Liver (tissue), 9 donors: ENCODE measurements around the gene TBL1X. TPM values are rescaled to one million over a fixed set of nuclear protein-coding genes. Genes with fewer than 3 reads are reported as not detected.

Source experiments
- DNase-seq: peaks from one replicate; pipeline ENCODE4 v3.0.0-alpha.2; 2017; ENCODE audit warnings: low spot score
- H3K27ac ChIP-seq, 2 donors: one replicate each; pipeline ENCODE4 v1.7.0; 2013; ENCODE audit warnings: inconsistent platforms in 2 of 2, low read length in 2 of 2, control low read depth in 1 of 2, low read depth in 1 of 2, mild to moderate bottlenecking in 1 of 2
- H3K27me3 ChIP-seq, 4 donors: one replicate each; pipeline versions ENCODE4 v1.6.1 to v1.7.0; 2013; ENCODE audit warnings: low read length in 3 of 4, inconsistent platforms in 1 of 4, mild to moderate bottlenecking in 1 of 4, moderate library complexity in 1 of 4; ENCODE audit not compliant: control insufficient read depth in 4 of 4, insufficient read depth in 4 of 4
- H3K36me3 ChIP-seq, 4 donors: one replicate each; pipeline versions ENCODE4 v1.6.1 to v1.7.0; 2013; ENCODE audit warnings: low read length in 3 of 4, mild to moderate bottlenecking in 3 of 4, low read depth in 1 of 4, moderate library complexity in 1 of 4; ENCODE audit not compliant: control insufficient read depth in 4 of 4, insufficient read depth in 3 of 4
- H3K4me1 ChIP-seq, 4 donors: one replicate each; pipeline versions ENCODE4 v1.6.1 to v1.7.0; 2013; ENCODE audit warnings: low read length in 3 of 4, mild to moderate bottlenecking in 3 of 4, moderate library complexity in 1 of 4; ENCODE audit not compliant: control insufficient read depth in 4 of 4, insufficient read depth in 4 of 4
- H3K4me3 ChIP-seq, 3 donors: one replicate each; pipeline versions ENCODE4 v1.6.1 to v1.7.0; 2013; ENCODE audit warnings: low read length in 3 of 3, control low read depth in 1 of 3, low read depth in 1 of 3, mild to moderate bottlenecking in 1 of 3
- H3K9ac ChIP-seq, 2 donors: one replicate each; pipeline ENCODE4 v1.7.0; 2013; ENCODE audit warnings: low read length in 2 of 2, mild to moderate bottlenecking in 2 of 2, moderate library complexity in 2 of 2, control low read depth in 1 of 2, low read depth in 1 of 2
- H3K9me3 ChIP-seq, 4 donors: one replicate each; pipeline versions ENCODE4 v1.6.1 to v1.7.0; 2013; ENCODE audit warnings: low read length in 3 of 4; ENCODE audit not compliant: control insufficient read depth in 4 of 4
- ATF3 ChIP-seq: IDR thresholded peaks from 2 replicates; pipeline ENCODE4 v1.6.1; 2016; ENCODE audit warnings: antibody characterized with exemption
- FOXA1 ChIP-seq: IDR thresholded peaks from 2 replicates; pipeline ENCODE4 v1.6.1; 2016; ENCODE audit warnings: antibody characterized with exemption
- FOXA2 ChIP-seq: IDR thresholded peaks from 2 replicates; pipeline ENCODE4 v1.6.1; 2016; ENCODE audit warnings: antibody characterized with exemption
- GABPA ChIP-seq, 2 donors: IDR thresholded peaks in 1 of 2; conservative IDR thresholded peaks in 1 of 2; 2 replicates each; pipeline ENCODE4 v1.6.1; 2016; ENCODE audit warnings: antibody characterized with exemption in 2 of 2, mild to moderate bottlenecking in 1 of 2, moderate library complexity in 1 of 2
- HNF4A ChIP-seq, 2 donors: conservative IDR thresholded peaks; 2 replicates each; pipeline ENCODE4 v1.6.1; 2016; ENCODE audit warnings: antibody characterized with exemption in 2 of 2, mild to moderate bottlenecking in 2 of 2
- HNF4G ChIP-seq: IDR thresholded peaks from 2 replicates; pipeline ENCODE4 v1.6.1; 2016; ENCODE audit warnings: antibody characterized with exemption
- JUND ChIP-seq, 2 donors: IDR thresholded peaks; 2 replicates each; pipeline ENCODE4 v1.6.1; 2016; ENCODE audit warnings: antibody characterized with exemption in 2 of 2
- NR2F2 ChIP-seq: IDR thresholded peaks from 2 replicates; pipeline ENCODE4 v1.6.1; 2016; ENCODE audit warnings: antibody characterized with exemption
- RAD21 ChIP-seq, 2 donors: IDR thresholded peaks; 2 replicates each; pipeline ENCODE4 v1.6.1; 2016; ENCODE audit warnings: antibody characterized with exemption in 2 of 2, mild to moderate bottlenecking in 2 of 2
- SP1 ChIP-seq: IDR thresholded peaks from 2 replicates; pipeline ENCODE4 v1.6.1; 2018; ENCODE audit warnings: antibody characterized with exemption, mild to moderate bottlenecking
- TAF1 ChIP-seq: conservative IDR thresholded peaks from 2 replicates; pipeline ENCODE4 v1.6.1; 2016; ENCODE audit warnings: antibody characterized with exemption, mild to moderate bottlenecking
- YY1 ChIP-seq: IDR thresholded peaks from 2 replicates; pipeline ENCODE4 v1.6.1; 2016; ENCODE audit warnings: antibody characterized with exemption, mild to moderate bottlenecking
- WGBS: extraction: QIAGEN DNeasy Blood & Tissue Kit; methylation state at CpG from one replicate; pipeline ENCODE4 v1.1.7; 2013; 5-methylcytosine and 5-hydroxymethylcytosine counted together
- polyA plus RNA-seq, 2 donors: library from polyadenylated mRNA; stranded (reverse) in 1 of 2; unstranded in 1 of 2; fragments of 200-250 nt in 1 of 2; fragments of >200 nt in 1 of 2; fragmentation: Nextera tagmentation in 1 of 2; extraction: Ambion mirVana in 1 of 2; gene quantifications; one replicate each; pipeline versions ENCODE4 v1.2.1 to v1.2.3, GENCODE V29; 2013 to 2015
- total RNA-seq, 2 donors: library from RNA; depleted of rRNA; stranded (reverse); fragments of >200 nt; gene quantifications; one replicate each; pipeline ENCODE4 v1.2.3, GENCODE V29; 2014
- TF ChIP-seq, protein P1 (sequence below): fragments of 150-350 bp; IDR thresholded peaks from 2 replicates; pipeline ENCODE4 v1.5.1; 2017; ENCODE audit warnings: improper control_type of control experiment, low read depth, low read length; ENCODE audit not compliant: missing input control
- TF ChIP-seq, protein P2 (sequence below): IDR thresholded peaks from 2 replicates; pipeline ENCODE4 v1.6.1; 2016; ENCODE audit warnings: antibody characterized with exemption
- donor health status: healthy.
- donor health status: healthy.
- donor health status: healthy.
- donor health status: healthy.
- donor health status: healthy.

The TBL1X gene
- total and polyA plus RNA-seq, 4 donors: 11.2 to 15.1 (median 11.8) TPM

- 77% methylated on average over 3 of the region's 3 CpGs for WGBS
- TF ChIP-seq TAF1 (no peak), RAD21 (IDR thresholded peaks at IDR 0.05) (no peak)
- H3K4me3 ChIP-seq: no peak overlapping the region
- no peaks in the 10 kb centered on the region for H3K9me3 ChIP-seq
- H3K9ac ChIP-seq: no peak overlapping the region
- no peak for DNase-seq
- peaks cover 0 to 1% (median 0%) of the 10 kb centered on the region in 4 donors for H3K4me1 ChIP-seq
- no peak overlapping the region for H3K27ac ChIP-seq
- no peaks in the 10 kb centered on the region for H3K27me3 ChIP-seq
- H3K36me3 ChIP-seq: peaks cover 0 to 3% (median 1%) of the 10 kb centered on the region in 4 donors
These were observed 207.1 kb downstream of the TBL1X start for GRCh38 chrX:9671998-9672397.

DNA sequence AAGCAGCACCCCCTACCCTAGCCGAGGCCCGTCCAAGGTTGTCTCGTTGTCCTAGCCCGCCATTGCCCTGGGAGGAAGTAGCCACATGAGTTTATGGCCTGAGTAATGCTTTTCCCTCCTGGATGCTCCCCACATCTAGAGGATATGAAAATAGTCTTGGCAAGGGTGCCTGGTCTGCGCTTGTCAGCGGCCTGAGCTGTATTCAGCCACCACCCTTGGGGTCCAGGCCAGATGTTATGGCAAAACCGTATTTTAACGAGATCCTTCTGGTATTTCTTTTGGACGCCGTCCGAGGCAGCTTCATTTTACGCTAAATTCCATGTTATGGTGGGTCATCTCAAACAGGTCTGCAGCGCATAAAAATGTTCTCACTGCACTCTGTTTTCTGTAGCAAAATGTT lies 211.4 kb downstream of the TBL1X start:
- TF ChIP-seq FOXA2: no peak
- TF ChIP-seq JUND (IDR thresholded peaks at IDR 0.05): no peak
- TF ChIP-seq YY1: no peak
- TF ChIP-seq TAF1: no peak
- no peak for TF ChIP-seq RAD21 (IDR thresholded peaks at IDR 0.05)
- no peak for TF ChIP-seq GABPA (IDR thresholded peaks at IDR 0.05 in 1 of 2, conservative IDR thresholded peaks at IDR 0.05 in 1 of 2)
- no peak for TF ChIP-seq SP1
- TF ChIP-seq, protein P1, sequence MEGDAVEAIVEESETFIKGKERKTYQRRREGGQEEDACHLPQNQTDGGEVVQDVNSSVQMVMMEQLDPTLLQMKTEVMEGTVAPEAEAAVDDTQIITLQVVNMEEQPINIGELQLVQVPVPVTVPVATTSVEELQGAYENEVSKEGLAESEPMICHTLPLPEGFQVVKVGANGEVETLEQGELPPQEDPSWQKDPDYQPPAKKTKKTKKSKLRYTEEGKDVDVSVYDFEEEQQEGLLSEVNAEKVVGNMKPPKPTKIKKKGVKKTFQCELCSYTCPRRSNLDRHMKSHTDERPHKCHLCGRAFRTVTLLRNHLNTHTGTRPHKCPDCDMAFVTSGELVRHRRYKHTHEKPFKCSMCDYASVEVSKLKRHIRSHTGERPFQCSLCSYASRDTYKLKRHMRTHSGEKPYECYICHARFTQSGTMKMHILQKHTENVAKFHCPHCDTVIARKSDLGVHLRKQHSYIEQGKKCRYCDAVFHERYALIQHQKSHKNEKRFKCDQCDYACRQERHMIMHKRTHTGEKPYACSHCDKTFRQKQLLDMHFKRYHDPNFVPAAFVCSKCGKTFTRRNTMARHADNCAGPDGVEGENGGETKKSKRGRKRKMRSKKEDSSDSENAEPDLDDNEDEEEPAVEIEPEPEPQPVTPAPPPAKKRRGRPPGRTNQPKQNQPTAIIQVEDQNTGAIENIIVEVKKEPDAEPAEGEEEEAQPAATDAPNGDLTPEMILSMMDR: no peak
- no peak for TF ChIP-seq NR2F2
- no peak for TF ChIP-seq HNF4A (conservative IDR thresholded peaks at IDR 0.05)
- TF ChIP-seq, protein P2, sequence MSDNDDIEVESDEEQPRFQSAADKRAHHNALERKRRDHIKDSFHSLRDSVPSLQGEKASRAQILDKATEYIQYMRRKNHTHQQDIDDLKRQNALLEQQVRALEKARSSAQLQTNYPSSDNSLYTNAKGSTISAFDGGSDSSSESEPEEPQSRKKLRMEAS: no peak
- no peak for TF ChIP-seq FOXA1
- no peak for TF ChIP-seq ATF3
- Histone ChIP-seq H3K36me3 (peaks cover 0 to 9% (median 5%) of the 10 kb centered on the region in 4 donors), H3K27me3 (no peaks in the 10 kb centered on the region), H3K9me3 (no peaks in the 10 kb centered on the region), H3K4me1 (peaks cover 0 to 2% (median 0%) of the 10 kb centered on the region in 4 donors), H3K4me3 (no peak overlapping the region), H3K9ac (no peak overlapping the region), H3K27ac (no peak overlapping the region)
- DNase-seq: no peak
- 79% methylated on average over 13 of the region's 13 CpGs for WGBS

- no peak overlapping the region for H3K9ac ChIP-seq
- no peak overlapping the region for H3K4me3 ChIP-seq
- DNase-seq: no peak
- H3K27me3 ChIP-seq: no peaks in the 10 kb centered on the region
- H3K27ac ChIP-seq: no peak overlapping the region
- peaks cover 0 to 2% (median 0%) of the 10 kb centered on the region in 4 donors for H3K4me1 ChIP-seq
- TF ChIP-seq JUND (IDR thresholded peaks at IDR 0.05) (no peak), HNF4A (conservative IDR thresholded peaks at IDR 0.05) (no peak), FOXA2 (no peak), NR2F2 (no peak), HNF4G (no peak), ATF3 (no peak)
- no peaks in the 10 kb centered on the region for H3K9me3 ChIP-seq
- 88% methylated on average over 6 of the region's 6 CpGs for WGBS
- H3K36me3 ChIP-seq: peaks cover 0 to 9% (median 5%) of the 10 kb centered on the region in 4 donors
These were observed 211.9 kb downstream of the TBL1X start for GRCh38 chrX:9676738-9677097.
